BE2C (cell line): ENCODE data around the gene CTBP1.

Experiments
- DNase-seq: peaks from one replicate; pipeline ENCODE4 v3.0.0-alpha.2; 2020
- H3K27me3 ChIP-seq: fragments of 250-450 bp; sonication (Bioruptor Pico); 2 replicates; pipeline ENCODE4 v1.5.1; 2020; ENCODE audit warnings: mild to moderate bottlenecking
- H3K36me3 ChIP-seq: fragments of 250-450 bp; sonication (Bioruptor Pico); 2 replicates; pipeline ENCODE4 v1.5.1; 2020; ENCODE audit warnings: mild to moderate bottlenecking
- H3K4me1 ChIP-seq: fragments of 250-450 bp; sonication (Bioruptor Pico); 2 replicates; pipeline ENCODE4 v1.5.1; 2020
- H3K4me3 ChIP-seq: 2 replicates; pipeline ENCODE4 v1.5.1; 2011; ENCODE audit warnings: low read depth, low read length
- H3K9me3 ChIP-seq: fragments of 250-450 bp; sonication (Bioruptor Pico); 2 replicates; pipeline ENCODE4 v1.5.1; 2020
- CTCF ChIP-seq: IDR thresholded peaks from 2 replicates; pipeline ENCODE4 v1.5.1; 2012; ENCODE audit warnings: mild to moderate bottlenecking, low read depth, low read length

CTBP1 gene

GRCh38 chr4:1241936-1242505, 6.9 kb downstream of the CTBP1 start:
- Histone ChIP-seq H3K4me3 (no peak overlapping the region), H3K9me3 (no peaks in the 10 kb centered on the region), H3K36me3 (peaks cover 27% of the 10 kb centered on the region), H3K27me3 (no peaks in the 10 kb centered on the region), H3K4me1 (0 out of 2 replicates have a peak, but pooled peaks cover 3% of the 10 kb centered on the region)
- peak; percentile 4 for DNase-seq
- TF ChIP-seq CTCF, result no peak

- H3K4me3 ChIP-seq, result no peak overlapping the region
- no peak for TF ChIP-seq CTCF
- no peaks in the 10 kb centered on the region for H3K27me3 ChIP-seq
- H3K4me1 ChIP-seq, result no peaks in the 10 kb centered on the region
- peaks cover 27% of the 10 kb centered on the region for H3K36me3 ChIP-seq
- peak; percentile 4 for DNase-seq
- no peaks in the 10 kb centered on the region for H3K9me3 ChIP-seq
These were observed 7.4 kb downstream of the CTBP1 start for GRCh38 chr4:1241466-1241935.

GRCh38 chr4:1240721-1241465, 8.0 kb downstream of the CTBP1 start:
- peaks cover 30% of the 10 kb centered on the region for H3K36me3 ChIP-seq
- H3K27me3 ChIP-seq, result no peaks in the 10 kb centered on the region
- H3K9me3 ChIP-seq, result no peaks in the 10 kb centered on the region
- no peak overlapping the region for H3K4me3 ChIP-seq
- no peak for TF ChIP-seq CTCF
- H3K4me1 ChIP-seq, result no peaks in the 10 kb centered on the region
- DNase-seq, result peak; percentile 3

- Histone ChIP-seq H3K4me3 (no peak overlapping the region), H3K4me1 (no peaks in the 10 kb centered on the region), H3K9me3 (no peaks in the 10 kb centered on the region), H3K27me3 (no peaks in the 10 kb centered on the region), H3K36me3 (peaks cover 40% of the 10 kb centered on the region)
- TF ChIP-seq CTCF, result no peak
- no peak for DNase-seq
These were observed 9.0 kb downstream of the CTBP1 start for GRCh38 chr4:1239950-1240307.

- peak; percentile 8 for DNase-seq
- Histone ChIP-seq H3K9me3 (no peaks in the 10 kb centered on the region), H3K36me3 (peaks cover 43% of the 10 kb centered on the region), H3K4me1 (no peaks in the 10 kb centered on the region), H3K4me3 (no peak overlapping the region), H3K27me3 (no peaks in the 10 kb centered on the region)
- no peak for TF ChIP-seq CTCF
These were observed 9.6 kb downstream of the CTBP1 start for GRCh38 chr4:1239141-1239949.

GRCh38 chr4:1238676-1239000, 10.3 kb downstream of the CTBP1 start:
- Histone ChIP-seq H3K4me3 (no peak overlapping the region), H3K9me3 (no peaks in the 10 kb centered on the region), H3K4me1 (no peaks in the 10 kb centered on the region), H3K27me3 (no peaks in the 10 kb centered on the region), H3K36me3 (peaks cover 48% of the 10 kb centered on the region)
- no peak for TF ChIP-seq CTCF
- DNase-seq, result peak; percentile 1
